Measurements from ENCODE around the gene HGFAC. TPM values are rescaled to one million over a fixed set of nuclear protein-coding genes. Genes with fewer than 3 reads are reported as not detected.

Gene HGFAC
- polyA plus RNA-seq, 1 of the 3 experiments (the other 2 are of a cell fraction) = 0.43 TPM

- WGBS (ENCODE audit: low lambda C conversion rate) = 70% methylated on average over 13 of the region's 22 CpGs
- peaks cover 0 to 3% of the 10 kb centered on the region in 2 experiments; a peak in 1 of 4 replicates for H3K4me1 ChIP-seq (ENCODE audit: control insufficient read depth in 1 of 2, insufficient read depth in 2 of 2, low read depth in 1 of 2, low read length in 1 of 2)
- no peaks in the 10 kb centered on the region for H3K9me2 ChIP-seq
- no peak overlapping the region for H3K4me3 ChIP-seq (ENCODE audit: low read depth in 2 of 2, low read length in 1 of 2)
- no peaks in the 10 kb centered on the region for H4K20me1 ChIP-seq (ENCODE audit: insufficient read depth)
- H3K79me2 ChIP-seq (ENCODE audit: insufficient read depth) = no peaks in the 10 kb centered on the region
- TF ChIP-seq GABPA (IDR thresholded peaks at IDR 0.05; ENCODE audit: low read depth) = no peak
- no peak for TF ChIP-seq MEF2A (IDR thresholded peaks at IDR 0.05; ENCODE audit: borderline replicate concordance, low read depth)
- TF ChIP-seq EP300 (IDR thresholded peaks at IDR 0.05; ENCODE audit: borderline replicate concordance in 1 of 2, low read depth in 1 of 2, low read length in 1 of 2) = no peak
- no peak for TF ChIP-seq USF1 (IDR thresholded peaks at IDR 0.05; ENCODE audit: borderline replicate concordance, low read depth)
- TF ChIP-seq FOXJ3 (CRISPR knock-in tag; IDR thresholded peaks at IDR 0.05) = no peak
- TF ChIP-seq USF2 (IDR thresholded peaks at IDR 0.05; ENCODE audit: borderline replicate concordance, low read depth, low read length) = no peak
- no peak for TF ChIP-seq GATA2 (CRISPR knock-in tag; IDR thresholded peaks at IDR 0.05)
- TF ChIP-seq NRF1 (IDR thresholded peaks at IDR 0.05; ENCODE audit: low read depth, low read length) = no peak
- TF ChIP-seq POLR2AphosphoS5 (IDR thresholded peaks at IDR 0.05; ENCODE audit: low read depth, low read length) = no peak
- no peak for TF ChIP-seq IRF3 (IDR thresholded peaks at IDR 0.05; ENCODE audit: low read depth, low read length)
- TF ChIP-seq CHD2 (IDR thresholded peaks at IDR 0.05; ENCODE audit: low read length, partially characterized antibody) = no peak
- TF ChIP-seq ELF1 (IDR thresholded peaks at IDR 0.05) = no peak
- TF ChIP-seq RAD21 (IDR thresholded peaks at IDR 0.05; ENCODE audit: low read length) = no peak
- no peak for TF ChIP-seq TCF12 (IDR thresholded peaks at IDR 0.05)
- TF ChIP-seq FOXM1 (IDR thresholded peaks at IDR 0.05; ENCODE audit: low read depth) = no peak
- no peak overlapping the region for H3K27ac ChIP-seq (ENCODE audit: low read depth in 2 of 2, low read length in 1 of 2)
- no peak overlapping the region for H2AFZ ChIP-seq (ENCODE audit: low read depth)
- ChIA-PET POLR2A (no interaction called here), CTCF (interaction anchor here (1.0 kb wide), 1 partner anchor 24 kb away, joined by 3 read pairs; no protein-coding TSS in a partner anchor)
- H3K27me3 ChIP-seq (ENCODE audit: insufficient read depth) = no peaks in the 10 kb centered on the region
- H3K36me3 ChIP-seq (replicated peaks in 1 of 2; ENCODE audit: control insufficient read depth in 1 of 2, insufficient read depth in 2 of 2, low read length in 1 of 2) = no peaks in the 10 kb centered on the region
- H3K9ac ChIP-seq = no peak overlapping the region
- no peak for DNase-seq
- H3K9me3 ChIP-seq = no peaks in the 10 kb centered on the region
- no peak overlapping the region for H3K4me2 ChIP-seq
- H3F3A ChIP-seq (replicated peaks; ENCODE audit: insufficient read depth) = no peaks in the 10 kb centered on the region
Measured at GRCh38 chr4:3475713-3476260, 34.0 kb downstream of the HGFAC start.

- Histone ChIP-seq H3K36me3 (replicated peaks in 1 of 2; ENCODE audit: control insufficient read depth in 1 of 2, insufficient read depth in 2 of 2, low read length in 1 of 2) (no peaks in the 10 kb centered on the region), H3F3A (replicated peaks; ENCODE audit: insufficient read depth) (no peaks in the 10 kb centered on the region), H3K4me2 (no peak overlapping the region), H3K27ac (ENCODE audit: low read depth in 2 of 2, low read length in 1 of 2) (no peak overlapping the region), H3K27me3 (ENCODE audit: insufficient read depth) (no peaks in the 10 kb centered on the region), H3K79me2 (ENCODE audit: insufficient read depth) (no peaks in the 10 kb centered on the region), H2AFZ (ENCODE audit: low read depth) (no peak overlapping the region), H3K9ac (no peak overlapping the region), H3K9me2 (no peaks in the 10 kb centered on the region), H3K4me1 (ENCODE audit: control insufficient read depth in 1 of 2, insufficient read depth in 2 of 2, low read depth in 1 of 2, low read length in 1 of 2) (peaks cover 0 to 3% of the 10 kb centered on the region in 2 experiments; a peak in 1 of 4 replicates), H4K20me1 (ENCODE audit: insufficient read depth) (no peaks in the 10 kb centered on the region), H3K9me3 (no peaks in the 10 kb centered on the region), H3K4me3 (ENCODE audit: low read depth in 2 of 2, low read length in 1 of 2) (no peak overlapping the region)
- no peak for DNase-seq
- 79% methylated on average over 10 of the region's 22 CpGs for WGBS (ENCODE audit: low lambda C conversion rate)
- ChIA-PET POLR2A (no interaction called here), CTCF (interaction anchor here (1.0 to 5.8 kb wide), 2 partner anchors 24 to 368 kb away, joined by 3 to 34 read pairs; no protein-coding TSS in a partner anchor)
- TF ChIP-seq USF1 (IDR thresholded peaks at IDR 0.05; ENCODE audit: borderline replicate concordance, low read depth) = no peak
- no peak for TF ChIP-seq NRF1 (IDR thresholded peaks at IDR 0.05; ENCODE audit: low read depth, low read length)
- TF ChIP-seq EP300 (IDR thresholded peaks at IDR 0.05; ENCODE audit: borderline replicate concordance in 1 of 2, low read depth in 1 of 2, low read length in 1 of 2) = no peak
- no peak for TF ChIP-seq EZH2phosphoT487 (IDR thresholded peaks at IDR 0.05; ENCODE audit: borderline replicate concordance, low read depth)
- TF ChIP-seq RXRA (IDR thresholded peaks at IDR 0.05; ENCODE audit: borderline replicate concordance, low read depth) = no peak
- no peak for TF ChIP-seq TEAD4 (IDR thresholded peaks at IDR 0.05; ENCODE audit: borderline replicate concordance, insufficient read depth)
- TF ChIP-seq RFX5 (IDR thresholded peaks at IDR 0.05; ENCODE audit: low read length) = no peak
- no peak for TF ChIP-seq SMC3 (IDR thresholded peaks at IDR 0.05; ENCODE audit: low read depth, low read length)
- TF ChIP-seq MEF2A (IDR thresholded peaks at IDR 0.05; ENCODE audit: borderline replicate concordance, low read depth) = no peak
- TF ChIP-seq PBX3 (IDR thresholded peaks at IDR 0.05) = no peak
- no peak for TF ChIP-seq MAX (IDR thresholded peaks at IDR 0.05; ENCODE audit: low read depth)
- TF ChIP-seq GATA2 (CRISPR knock-in tag; IDR thresholded peaks at IDR 0.05) = no peak
- TF ChIP-seq POLR2AphosphoS5 (IDR thresholded peaks at IDR 0.05; ENCODE audit: low read depth, low read length) = no peak
- TF ChIP-seq JUND (IDR thresholded peaks at IDR 0.05) = no peak
Measured at GRCh38 chr4:3476341-3476747, 34.6 kb downstream of the HGFAC start.
